BJ (cell line): ENCODE results near the gene MRPS5. TPM values are rescaled to one million over a fixed set of nuclear protein-coding genes. Genes with fewer than 3 reads are reported as not detected.

Experiments
- CTCF ChIA-PET: fragments of 350-600 bp; formaldehyde crosslinking; extraction: SDS; loops from one replicate; lab custom pipeline; 2021; ENCODE audit warnings: antibody characterized with exemption, inconsistent platforms; lab: Yijun Ruan, JAX
- POLR2A ChIA-PET: fragments of 300-600 bp; sonication (Branson Sonifier 250); formaldehyde crosslinking; extraction: SDS; loops from one replicate; lab custom pipeline; 2021; ENCODE audit warnings: antibody characterized with exemption; lab: Charles Lee
- DNase-seq: peaks from one replicate; pipeline ENCODE4 v3.0.0-alpha.2; 2011; ENCODE audit warnings: low read depth
- H3K27me3 ChIP-seq: 2 replicates; pipeline ENCODE4 v1.6.0; 2011; ENCODE audit warnings: low read length; ENCODE audit not compliant: control insufficient read depth, insufficient read depth
- H3K36me3 ChIP-seq: 2 replicates; pipeline ENCODE4 v1.5.1; 2011; ENCODE audit warnings: low read length; ENCODE audit not compliant: control insufficient read depth, insufficient read depth
- H3K4me3 ChIP-seq: 2 replicates; pipeline ENCODE4 v1.5.1; 2011; ENCODE audit warnings: low read depth, mild to moderate bottlenecking, control low read depth, low read length
- CTCF ChIP-seq: IDR thresholded peaks from 2 replicates; pipeline ENCODE4 v1.5.1; 2011; ENCODE audit warnings: low read depth, mild to moderate bottlenecking, control low read depth, inconsistent platforms, low read length, moderate library complexity; ENCODE audit not compliant: insufficient read depth
- polyA plus RNA-seq: library from polyadenylated mRNA; depleted of rRNA; stranded (reverse); fragments of >200 nt; gene quantifications from 2 replicates; pipeline ENCODE4 v1.2.3, GENCODE V29; 2011

Gene MRPS5
- polyA plus RNA-seq, 1 experiment: 38.3 TPM

GRCh38 chr2:95091885-95092555 lies 29.6 kb downstream of the MRPS5 start:
- no peak for TF ChIP-seq CTCF
- Histone ChIP-seq H3K27me3 (no peaks in the 10 kb centered on the region), H3K4me3 (no peak overlapping the region), H3K36me3 (peaks cover 14% of the 10 kb centered on the region)
- POLR2A ChIA-PET: no interaction called here
- CTCF ChIA-PET: interaction anchor here (1.3 kb wide), 1 partner anchor 23 kb away, joined by 3 read pairs; no protein-coding TSS in a partner anchor
- DNase-seq: no peak

GRCh38 chr2:95087379-95087778 lies 34.2 kb downstream of the MRPS5 start:
- POLR2A ChIA-PET: no interaction called here
- no peaks in the 10 kb centered on the region for H3K27me3 ChIP-seq
- peaks cover 13% of the 10 kb centered on the region for H3K36me3 ChIP-seq
- DNase-seq: no peak
- CTCF ChIA-PET: interaction anchor here (1.0 kb wide), 1 partner anchor 8 kb away, joined by 3 read pairs; no protein-coding TSS in a partner anchor
- no peak for TF ChIP-seq CTCF
- H3K4me3 ChIP-seq: no peak overlapping the region

GRCh38 chr2:95086017-95086416 lies 35.6 kb downstream of the MRPS5 start:
- TF ChIP-seq CTCF: no peak
- POLR2A ChIA-PET: no interaction called here

GRCh38 chr2:95082477-95082876 lies 39.1 kb downstream of the MRPS5 start:
- CTCF ChIA-PET: interaction anchor here (0.9 kb wide), 1 partner anchor 29 kb away, joined by 3 read pairs; no protein-coding TSS in a partner anchor
- Histone ChIP-seq H3K27me3 (peaks cover 8% of the 10 kb centered on the region), H3K4me3 (no peak overlapping the region), H3K36me3 (peaks cover 5% of the 10 kb centered on the region)
- no peak for DNase-seq
- POLR2A ChIA-PET: no interaction called here
- TF ChIP-seq CTCF: no peak

More at GRCh38 chr2:95086017-95086416, 35.6 kb downstream of the MRPS5 start:
- no peak overlapping the region for H3K4me3 ChIP-seq
- DNase-seq: no peak
- peaks cover 11% of the 10 kb centered on the region for H3K36me3 ChIP-seq
- H3K27me3 ChIP-seq: no peaks in the 10 kb centered on the region
- CTCF ChIA-PET: interaction anchor here (2.0 kb wide), 1 partner anchor 10 kb away, joined by 7 read pairs; no protein-coding TSS in a partner anchor

- ChIA-PET CTCF (interaction anchor here (0.7 to 3.3 kb wide), 11 partner anchors 8 to 1430 kb away, joined by 3 to 16 read pairs (median 3); no protein-coding TSS in a partner anchor), POLR2A (no interaction called here)
- TF ChIP-seq CTCF: no peak
- no peaks in the 10 kb centered on the region for H3K36me3 ChIP-seq
- DNase-seq: no peak
- peaks cover 10% of the 10 kb centered on the region for H3K27me3 ChIP-seq
- H3K4me3 ChIP-seq: no peak overlapping the region
Observed at GRCh38 chr2:95079199-95079683, 42.4 kb downstream of the MRPS5 start.
